ENCODE data around the gene GNA14.

GNA14 gene

GRCh38 chr9:77673941-77674791 is 26.0 kb upstream of the GNA14 start:
- no peak overlapping the region for H3K9ac ChIP-seq (ENCODE audit: low read depth, low read length)
- H3K27ac ChIP-seq (ENCODE audit: low read depth, low read length), result no peak overlapping the region
- H3K4me3 ChIP-seq (ENCODE audit: low read depth, low read length), result no peak overlapping the region
- no peaks in the 10 kb centered on the region for H3K27me3 ChIP-seq (ENCODE audit: control insufficient read depth, insufficient read depth, low read length)
- H3K4me1 ChIP-seq (ENCODE audit: control insufficient read depth, insufficient read depth, low read length), result no peaks in the 10 kb centered on the region
- H3K9me3 ChIP-seq (ENCODE audit: control insufficient read depth, insufficient read depth, low read length), result no peaks in the 10 kb centered on the region
- no peaks in the 10 kb centered on the region for H3K36me3 ChIP-seq (ENCODE audit: control insufficient read depth, insufficient read depth, low read length)

- no peak overlapping the region for H3K9ac ChIP-seq (ENCODE audit: low read depth, low read length)
- no peaks in the 10 kb centered on the region for H3K9me3 ChIP-seq (ENCODE audit: control insufficient read depth, insufficient read depth, low read length)
- no peaks in the 10 kb centered on the region for H3K27me3 ChIP-seq (ENCODE audit: control insufficient read depth, insufficient read depth, low read length)
- H3K36me3 ChIP-seq (ENCODE audit: control insufficient read depth, insufficient read depth, low read length), result no peaks in the 10 kb centered on the region
- no peak overlapping the region for H3K4me3 ChIP-seq (ENCODE audit: low read depth, low read length)
- H3K27ac ChIP-seq (ENCODE audit: low read depth, low read length), result no peak overlapping the region
- H3K4me1 ChIP-seq (ENCODE audit: control insufficient read depth, insufficient read depth, low read length), result no peaks in the 10 kb centered on the region
These were observed 24.1 kb upstream of the GNA14 start for GRCh38 chr9:77672183-77672582.

- Histone ChIP-seq H3K27me3 (ENCODE audit: control insufficient read depth, insufficient read depth, low read length) (no peaks in the 10 kb centered on the region), H3K9ac (ENCODE audit: low read depth, low read length) (no peak overlapping the region), H3K27ac (ENCODE audit: low read depth, low read length) (no peak overlapping the region), H3K4me3 (ENCODE audit: low read depth, low read length) (no peak overlapping the region), H3K9me3 (ENCODE audit: control insufficient read depth, insufficient read depth, low read length) (no peaks in the 10 kb centered on the region), H3K4me1 (ENCODE audit: control insufficient read depth, insufficient read depth, low read length) (no peaks in the 10 kb centered on the region), H3K36me3 (ENCODE audit: control insufficient read depth, insufficient read depth, low read length) (no peaks in the 10 kb centered on the region)
These were observed 19.0 kb upstream of the GNA14 start for GRCh38 chr9:77667151-77667550.

- Histone ChIP-seq H3K9me3 (ENCODE audit: control insufficient read depth, insufficient read depth, low read length) (no peaks in the 10 kb centered on the region), H3K9ac (ENCODE audit: low read depth, low read length) (no peak overlapping the region), H3K4me3 (ENCODE audit: low read depth, low read length) (no peak overlapping the region), H3K27ac (ENCODE audit: low read depth, low read length) (no peak overlapping the region), H3K4me1 (ENCODE audit: control insufficient read depth, insufficient read depth, low read length) (no peaks in the 10 kb centered on the region), H3K36me3 (ENCODE audit: control insufficient read depth, insufficient read depth, low read length) (no peaks in the 10 kb centered on the region), H3K27me3 (ENCODE audit: control insufficient read depth, insufficient read depth, low read length) (no peaks in the 10 kb centered on the region)
These were observed 15.6 kb upstream of the GNA14 start for GRCh38 chr9:77663754-77664153.

GRCh38 chr9:77661566-77662085 is 13.5 kb upstream of the GNA14 start:
- no peaks in the 10 kb centered on the region for H3K9me3 ChIP-seq (ENCODE audit: control insufficient read depth, insufficient read depth, low read length)
- H3K4me3 ChIP-seq (ENCODE audit: low read depth, low read length), result no peak overlapping the region
- H3K27ac ChIP-seq (ENCODE audit: low read depth, low read length), result no peak overlapping the region
- H3K9ac ChIP-seq (ENCODE audit: low read depth, low read length), result no peak overlapping the region
- no peaks in the 10 kb centered on the region for H3K4me1 ChIP-seq (ENCODE audit: control insufficient read depth, insufficient read depth, low read length)
- no peaks in the 10 kb centered on the region for H3K36me3 ChIP-seq (ENCODE audit: control insufficient read depth, insufficient read depth, low read length)
- no peaks in the 10 kb centered on the region for H3K27me3 ChIP-seq (ENCODE audit: control insufficient read depth, insufficient read depth, low read length)

GRCh38 chr9:77659926-77660325 is 11.8 kb upstream of the GNA14 start:
- Histone ChIP-seq H3K4me3 (ENCODE audit: low read depth, low read length) (no peak overlapping the region), H3K9me3 (ENCODE audit: control insufficient read depth, insufficient read depth, low read length) (no peaks in the 10 kb centered on the region)

GRCh38 chr9:77651203-77651602 is 3.1 kb upstream of the GNA14 start:
- Histone ChIP-seq H3K4me1 (ENCODE audit: control insufficient read depth, insufficient read depth, low read length) (peaks cover 13% of the 10 kb centered on the region), H3K4me3 (ENCODE audit: low read depth, low read length) (no peak overlapping the region), H3K27me3 (ENCODE audit: control insufficient read depth, insufficient read depth, low read length) (peaks cover 32% of the 10 kb centered on the region), H3K36me3 (ENCODE audit: control insufficient read depth, insufficient read depth, low read length) (no peaks in the 10 kb centered on the region), H3K27ac (ENCODE audit: low read depth, low read length) (no peak overlapping the region), H3K9ac (ENCODE audit: low read depth, low read length) (no peak overlapping the region), H3K9me3 (ENCODE audit: control insufficient read depth, insufficient read depth, low read length) (no peaks in the 10 kb centered on the region)

More at GRCh38 chr9:77659926-77660325, 11.8 kb upstream of the GNA14 start:
- H3K27me3 ChIP-seq (ENCODE audit: control insufficient read depth, insufficient read depth, low read length), result no peaks in the 10 kb centered on the region
- H3K36me3 ChIP-seq (ENCODE audit: control insufficient read depth, insufficient read depth, low read length), result no peaks in the 10 kb centered on the region
- no peak overlapping the region for H3K27ac ChIP-seq (ENCODE audit: low read depth, low read length)
- no peaks in the 10 kb centered on the region for H3K4me1 ChIP-seq (ENCODE audit: control insufficient read depth, insufficient read depth, low read length)
- no peak overlapping the region for H3K9ac ChIP-seq (ENCODE audit: low read depth, low read length)

- H3K36me3 ChIP-seq (ENCODE audit: control insufficient read depth, insufficient read depth, low read length), result no peaks in the 10 kb centered on the region
- H3K9me3 ChIP-seq (ENCODE audit: control insufficient read depth, insufficient read depth, low read length), result no peaks in the 10 kb centered on the region
- peaks cover 26% of the 10 kb centered on the region for H3K4me1 ChIP-seq (ENCODE audit: control insufficient read depth, insufficient read depth, low read length)
- H3K4me3 ChIP-seq (ENCODE audit: low read depth, low read length), result peak overlapping the region; percentile 73
- 0 out of 2 replicates have a peak overlapping the region, but pooled peaks have one; percentile 40 for H3K9ac ChIP-seq (ENCODE audit: low read depth, low read length)
- H3K27me3 ChIP-seq (ENCODE audit: control insufficient read depth, insufficient read depth, low read length), result peaks cover 34% of the 10 kb centered on the region
- peak overlapping the region; percentile 31 for H3K27ac ChIP-seq (ENCODE audit: low read depth, low read length)
These were observed 1.1 kb upstream of the GNA14 start for GRCh38 chr9:77649109-77649812.

- Histone ChIP-seq H3K27ac (ENCODE audit: low read depth, low read length) (no peak overlapping the region), H3K4me3 (ENCODE audit: low read depth, low read length) (peak overlapping the region; percentile 73), H3K4me1 (ENCODE audit: control insufficient read depth, insufficient read depth, low read length) (peaks cover 26% of the 10 kb centered on the region), H3K9ac (ENCODE audit: low read depth, low read length) (peak overlapping the region; percentile 40), H3K9me3 (ENCODE audit: control insufficient read depth, insufficient read depth, low read length) (no peaks in the 10 kb centered on the region), H3K36me3 (ENCODE audit: control insufficient read depth, insufficient read depth, low read length) (no peaks in the 10 kb centered on the region), H3K27me3 (ENCODE audit: control insufficient read depth, insufficient read depth, low read length) (peaks cover 34% of the 10 kb centered on the region)
These were observed 572 bp downstream of the GNA14 start for GRCh38 chr9:77647267-77648233.

GRCh38 chr9:77643871-77644270 is 4.3 kb downstream of the GNA14 start:
- Histone ChIP-seq H3K27me3 (ENCODE audit: control insufficient read depth, insufficient read depth, low read length) (peaks cover 29% of the 10 kb centered on the region), H3K4me3 (ENCODE audit: low read depth, low read length) (no peak overlapping the region), H3K9ac (ENCODE audit: low read depth, low read length) (no peak overlapping the region), H3K4me1 (ENCODE audit: control insufficient read depth, insufficient read depth, low read length) (peaks cover 34% of the 10 kb centered on the region), H3K36me3 (ENCODE audit: control insufficient read depth, insufficient read depth, low read length) (no peaks in the 10 kb centered on the region), H3K9me3 (ENCODE audit: control insufficient read depth, insufficient read depth, low read length) (no peaks in the 10 kb centered on the region), H3K27ac (ENCODE audit: low read depth, low read length) (no peak overlapping the region)
